ENCODE data around the gene SHANK1.

Gene SHANK1

DNA sequence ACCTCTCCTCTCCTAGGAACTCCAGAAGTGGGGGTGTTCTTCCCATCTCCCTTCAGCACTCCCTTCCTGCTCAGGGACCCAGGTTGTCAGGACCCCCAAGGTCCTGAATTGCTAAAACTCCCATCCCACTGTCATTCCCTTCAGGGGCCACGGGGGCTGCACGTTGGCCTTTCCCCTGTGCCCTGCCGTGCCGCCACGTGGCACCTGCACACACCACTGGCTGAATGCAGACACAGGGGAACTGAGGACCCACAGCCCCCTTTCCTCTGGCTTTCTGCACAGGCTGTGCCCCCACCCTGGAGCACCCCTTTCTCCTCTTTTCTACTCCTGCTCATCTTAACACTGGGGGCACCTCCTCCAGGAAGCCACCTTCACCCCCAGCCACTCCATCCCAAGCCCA, 9.0 kb downstream of the SHANK1 start:
- Histone ChIP-seq H3K36me3 (no peaks in the 10 kb centered on the region), H3K4me1 (no peaks in the 10 kb centered on the region), H3K27ac (no peak overlapping the region), H3K9me3 (no peaks in the 10 kb centered on the region), H3K27me3 (peaks cover 0 to 38% of the 10 kb centered on the region in 2 donors), H3K4me3 (no peak overlapping the region)
- intact Hi-C loops (cut with DNase I; ENCODE audit: low total_unique reads): no loop called here
- TF ChIP-seq CTCF (IDR thresholded peaks at IDR 0.05): no peak
- DNase-seq: no peak

DNA sequence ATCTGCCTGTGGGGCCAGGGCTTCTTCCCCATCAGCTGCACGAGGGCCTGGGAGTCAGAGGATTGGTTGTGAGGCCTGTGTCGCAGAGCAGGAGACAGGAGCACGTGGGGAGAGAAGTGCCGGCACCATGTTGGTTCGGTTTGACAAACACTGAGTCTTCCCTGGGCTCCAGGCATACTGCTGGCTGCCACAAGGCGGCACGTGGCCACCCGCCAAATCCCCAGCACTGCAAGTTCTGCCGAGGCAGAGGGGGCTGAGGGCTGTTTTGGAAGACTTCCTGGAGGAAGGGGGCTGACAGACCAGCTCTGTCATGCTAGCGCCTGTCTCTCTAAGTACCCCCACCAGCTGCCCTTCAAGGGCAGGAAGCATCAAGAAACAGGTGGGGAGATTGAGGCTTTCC, 9.5 kb downstream of the SHANK1 start:
- no peaks in the 10 kb centered on the region for H3K4me1 ChIP-seq
- DNase-seq: no peak
- H3K9me3 ChIP-seq: no peaks in the 10 kb centered on the region
- no peaks in the 10 kb centered on the region for H3K36me3 ChIP-seq
- H3K4me3 ChIP-seq: no peak overlapping the region
- H3K27me3 ChIP-seq: peaks cover 0 to 38% of the 10 kb centered on the region in 2 donors
- H3K27ac ChIP-seq: no peak overlapping the region
- TF ChIP-seq CTCF (IDR thresholded peaks at IDR 0.05): no peak
- intact Hi-C loops (cut with DNase I; ENCODE audit: low total_unique reads): no loop called here

DNA sequence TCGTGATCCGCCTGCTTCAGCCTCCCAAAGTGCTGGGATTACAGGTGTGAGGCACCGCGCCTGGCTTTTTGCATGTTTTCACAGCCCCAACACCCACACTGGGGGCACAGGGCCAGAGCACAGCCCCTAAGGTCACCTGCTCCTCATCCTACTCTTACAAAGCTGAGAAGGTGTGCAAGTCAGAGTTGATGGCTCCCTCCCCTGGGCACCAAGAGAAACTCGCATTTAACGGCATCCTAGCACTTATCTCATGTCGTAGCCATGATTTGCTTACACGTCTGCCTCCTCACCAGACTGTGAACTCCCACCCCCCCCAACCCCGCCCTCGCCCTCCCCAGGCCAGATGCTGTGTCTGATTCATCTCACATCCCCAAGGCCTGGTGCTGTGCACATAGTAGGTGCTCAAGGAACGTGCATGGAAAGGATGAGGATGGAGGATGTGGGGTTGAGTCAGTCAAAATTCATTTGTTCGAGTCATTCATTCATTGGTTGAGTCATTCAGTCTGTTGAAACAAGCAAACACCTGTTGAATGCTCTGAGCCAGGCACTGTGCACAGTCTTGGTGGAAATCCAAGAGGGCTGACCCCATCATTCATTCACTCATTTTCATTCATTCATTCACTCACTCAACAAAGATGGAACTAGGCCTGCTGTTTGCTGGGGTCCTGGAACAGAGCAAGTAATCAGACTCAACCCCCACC, 11.3 kb downstream of the SHANK1 start:
- Histone ChIP-seq H3K4me3 (no peak overlapping the region), H3K27ac (no peak overlapping the region), H3K36me3 (no peaks in the 10 kb centered on the region), H3K9me3 (no peaks in the 10 kb centered on the region), H3K27me3 (peaks cover 0 to 42% of the 10 kb centered on the region in 2 donors), H3K4me1 (no peaks in the 10 kb centered on the region)
- intact Hi-C loops (cut with DNase I; ENCODE audit: low total_unique reads): no loop called here
- no peak for DNase-seq
- no peak for TF ChIP-seq CTCF (IDR thresholded peaks at IDR 0.05)

DNA sequence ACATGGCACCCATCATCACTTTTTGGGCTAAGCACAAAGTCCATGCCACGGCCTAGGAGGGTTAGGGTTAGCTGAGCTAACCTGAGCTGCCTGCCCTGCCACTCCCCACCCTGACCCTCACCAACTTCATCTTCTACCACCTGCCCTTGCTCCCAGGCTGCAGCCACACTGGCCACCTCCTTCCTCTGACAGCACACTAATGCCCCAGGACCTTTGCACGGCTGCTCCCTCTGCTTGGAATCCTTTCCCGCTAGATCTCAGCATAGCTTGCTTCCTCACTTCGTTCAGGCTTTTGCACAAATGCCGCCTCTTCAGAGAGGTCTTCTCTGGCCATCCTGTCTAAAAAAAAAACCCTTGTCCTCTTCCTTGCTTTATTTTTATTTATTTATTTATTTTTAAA, 13.2 kb downstream of the SHANK1 start:
- no peak overlapping the region for H3K27ac ChIP-seq

GRCh38 chr19:50705422-50706019, 14.1 kb downstream of the SHANK1 start:
- TF ChIP-seq CTCF (IDR thresholded peaks at IDR 0.05): peak in 1 of 2 experiments; percentile 9
- no peaks in the 10 kb centered on the region for H3K36me3 ChIP-seq
- intact Hi-C loops (cut with DNase I; ENCODE audit: low total_unique reads): no loop called here
- H3K9me3 ChIP-seq: no peaks in the 10 kb centered on the region
- H3K27me3 ChIP-seq: peaks cover 0 to 43% of the 10 kb centered on the region in 2 donors
- H3K27ac ChIP-seq: no peak overlapping the region
- no peak overlapping the region for H3K4me3 ChIP-seq
- no peaks in the 10 kb centered on the region for H3K4me1 ChIP-seq
- DNase-seq: no peak

More for the DNA sequence above, 13.2 kb downstream of the SHANK1 start:
- Histone ChIP-seq H3K4me3 (no peak overlapping the region), H3K4me1 (no peaks in the 10 kb centered on the region), H3K9me3 (no peaks in the 10 kb centered on the region), H3K36me3 (no peaks in the 10 kb centered on the region), H3K27me3 (peaks cover 0 to 48% of the 10 kb centered on the region in 2 donors)
- intact Hi-C loops (cut with DNase I; ENCODE audit: low total_unique reads): no loop called here
- no peak for TF ChIP-seq CTCF (IDR thresholded peaks at IDR 0.05)
- no peak for DNase-seq
